Fibroblast of peridontal ligament (primary cell): ENCODE results near the gene DAB2IP.

Source experiments
- DNase-seq: peaks from one replicate; pipeline ENCODE4 v3.0.0-alpha.2; 2010; ENCODE audit errors: extremely low read depth

DAB2IP gene

DNA sequence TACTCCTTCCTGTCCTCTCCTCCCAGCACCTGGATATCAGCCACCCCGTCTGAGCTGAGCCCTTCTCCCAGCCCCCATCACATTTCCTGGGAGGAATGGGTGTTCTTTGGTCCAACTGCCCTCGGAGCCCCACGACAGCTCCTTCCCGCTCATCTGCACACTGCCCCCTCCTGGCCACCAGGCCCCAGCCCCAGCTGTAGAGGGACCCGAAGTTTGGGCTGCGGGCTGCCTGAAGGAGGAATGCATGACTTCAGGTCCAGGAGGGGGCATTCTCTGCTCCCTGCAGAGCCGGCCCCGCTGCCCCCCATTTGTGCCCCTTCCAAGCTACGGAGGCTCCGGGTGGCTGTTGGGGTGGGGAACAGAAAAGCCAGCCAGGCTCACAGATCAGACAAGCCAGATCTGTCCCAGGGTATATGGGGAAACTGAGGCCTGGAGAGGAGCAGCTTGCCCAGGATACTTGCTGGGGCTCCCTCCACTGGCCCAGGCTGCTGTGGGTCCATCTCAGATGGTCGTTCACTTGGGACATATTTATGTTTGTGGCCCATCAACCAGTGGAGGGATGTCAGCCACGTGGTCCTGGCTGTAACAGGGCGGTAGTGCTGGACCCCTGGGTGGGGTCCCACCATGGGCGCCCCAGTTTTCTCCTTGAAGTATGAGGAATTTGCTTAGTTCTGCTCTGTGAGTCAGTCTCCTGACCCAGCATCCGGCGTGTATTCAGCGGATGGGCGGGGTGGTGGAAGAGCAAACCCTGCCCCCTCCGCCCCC lies 33.1 kb downstream of the DAB2IP start:
- DNase-seq: no peak

GRCh38 chr9:121685146-121685794 lies 33.8 kb downstream of the DAB2IP start:
- no peak for DNase-seq

DNA sequence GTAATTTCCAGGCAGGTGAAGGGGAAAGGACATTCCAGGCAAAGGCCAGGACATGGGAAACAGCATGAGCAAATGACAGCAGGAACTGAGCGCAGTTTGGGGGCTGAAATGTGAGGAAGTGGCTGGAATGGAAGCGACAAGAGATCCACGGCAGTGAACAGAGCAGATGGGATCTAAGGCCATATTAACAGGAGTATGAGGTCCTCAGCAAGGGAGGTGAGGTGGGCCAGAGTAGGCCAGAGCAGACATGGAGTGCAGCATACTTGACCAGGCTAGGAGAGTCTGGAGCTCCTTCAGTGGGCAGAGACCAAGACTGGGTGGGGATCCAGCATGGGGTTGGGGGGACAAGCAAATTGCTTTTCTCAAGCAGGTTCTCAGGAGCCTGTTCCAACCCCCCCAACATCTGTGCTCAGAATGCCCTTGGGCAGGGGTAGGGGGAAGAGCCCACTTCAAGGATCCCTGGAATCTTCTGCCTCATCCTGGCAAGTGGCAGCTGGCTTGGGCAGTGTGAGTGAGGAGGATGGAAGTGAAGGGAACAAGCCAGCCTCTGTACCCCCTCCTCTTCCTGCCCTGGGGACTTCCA lies 34.5 kb downstream of the DAB2IP start:
- no peak for DNase-seq

DNA sequence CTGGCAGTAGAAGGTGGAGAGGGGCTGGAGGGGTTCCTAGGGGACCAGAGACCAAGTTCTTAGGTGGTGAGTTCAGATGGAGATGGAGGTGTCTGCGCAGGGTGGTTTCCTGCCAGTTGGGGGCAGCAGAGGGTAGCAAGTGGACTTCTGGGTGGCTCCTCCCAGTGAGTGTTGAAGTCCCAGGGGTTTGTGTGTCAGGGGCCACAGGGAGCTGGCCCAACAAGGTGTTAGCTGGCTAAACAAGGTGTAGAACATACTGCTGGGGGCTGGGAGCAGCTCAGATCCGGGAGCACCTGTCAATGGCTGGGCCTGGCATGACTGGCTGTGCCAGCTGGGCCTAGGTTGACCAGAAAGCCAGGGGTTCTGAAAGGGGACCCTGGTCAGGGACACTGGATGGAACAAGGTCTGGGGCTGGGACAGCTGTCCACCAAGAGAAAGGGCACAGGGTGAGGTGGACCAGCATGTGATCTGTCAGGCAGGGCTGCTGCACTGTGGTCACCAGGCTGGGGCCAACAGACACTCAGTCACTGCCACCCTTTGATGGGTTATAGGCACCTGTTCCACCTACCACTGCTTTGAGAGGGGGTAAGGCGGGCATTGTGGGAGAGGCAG lies 35.6 kb downstream of the DAB2IP start:
- DNase-seq: peak; percentile 68

DNA sequence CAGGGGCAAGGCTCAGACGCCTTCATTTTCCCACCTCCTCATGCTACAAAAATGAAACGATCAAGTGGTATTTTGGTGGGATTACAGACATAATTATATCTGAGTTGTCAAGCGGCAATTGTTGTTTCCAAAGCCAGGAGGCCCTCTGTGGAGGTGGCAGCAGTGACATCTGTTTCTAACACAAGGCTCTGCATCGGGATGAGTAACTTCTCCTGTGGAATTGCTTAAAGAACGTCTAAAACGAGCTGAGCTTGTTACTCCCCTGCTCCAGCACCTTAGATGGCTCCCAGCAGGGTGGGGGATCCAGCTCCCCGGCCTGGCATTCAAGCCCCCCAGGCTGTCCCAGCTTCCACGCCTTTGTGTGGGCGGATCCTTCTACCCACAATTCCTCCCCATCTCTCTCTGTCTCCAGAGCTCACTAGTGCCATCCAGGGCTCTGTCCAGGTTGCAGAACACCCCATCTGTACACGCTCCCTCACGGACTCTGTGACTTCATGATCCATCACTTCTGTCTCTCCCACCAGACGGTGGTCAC lies 36.8 kb downstream of the DAB2IP start:
- DNase-seq: no peak

- DNase-seq: no peak
Observed at GRCh38 chr9:121688681-121689080, 37.2 kb downstream of the DAB2IP start.

GRCh38 chr9:121689461-121690157 lies 38.2 kb downstream of the DAB2IP start:
- DNase-seq: no peak

DNA sequence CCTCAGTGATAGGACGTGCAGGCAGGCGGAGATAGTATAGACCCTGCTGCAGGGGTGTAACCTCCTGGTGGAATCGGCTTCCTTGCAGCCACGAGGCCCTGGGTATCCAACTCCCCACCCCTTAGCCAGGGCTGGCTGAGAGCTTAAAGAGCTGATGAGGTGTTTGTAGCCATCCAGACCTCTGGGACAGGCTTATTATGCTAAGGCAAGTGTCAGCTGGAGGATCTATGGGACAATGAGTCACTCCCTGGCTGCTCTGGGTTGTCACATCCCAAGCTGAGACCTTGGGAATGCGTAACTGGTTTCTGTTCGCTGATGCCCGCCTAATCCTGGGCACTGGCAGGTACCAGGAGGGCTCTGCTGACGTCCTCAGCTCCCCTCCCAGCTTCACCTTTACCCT lies 38.9 kb downstream of the DAB2IP start:
- no peak for DNase-seq

DNA sequence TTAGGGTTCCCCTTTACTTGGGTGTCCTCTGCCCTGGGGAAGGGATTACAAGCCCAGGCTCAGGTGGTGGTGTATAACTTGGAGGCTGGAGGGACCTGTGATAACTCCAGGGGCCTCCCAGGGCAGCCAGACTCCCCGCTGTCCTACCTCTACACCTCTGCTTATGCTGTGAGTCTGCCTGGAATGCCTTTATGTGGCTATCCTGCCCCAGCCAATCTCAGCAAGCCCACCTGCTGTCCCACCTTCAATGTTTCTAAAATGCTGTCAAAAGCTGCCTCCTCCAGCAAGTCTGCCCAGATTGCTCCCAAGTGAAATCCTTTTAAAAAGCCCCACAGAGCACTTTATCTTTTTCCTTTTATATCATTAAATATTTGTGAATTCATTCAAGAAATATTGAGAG lies 39.3 kb downstream of the DAB2IP start:
- DNase-seq: no peak

DNA sequence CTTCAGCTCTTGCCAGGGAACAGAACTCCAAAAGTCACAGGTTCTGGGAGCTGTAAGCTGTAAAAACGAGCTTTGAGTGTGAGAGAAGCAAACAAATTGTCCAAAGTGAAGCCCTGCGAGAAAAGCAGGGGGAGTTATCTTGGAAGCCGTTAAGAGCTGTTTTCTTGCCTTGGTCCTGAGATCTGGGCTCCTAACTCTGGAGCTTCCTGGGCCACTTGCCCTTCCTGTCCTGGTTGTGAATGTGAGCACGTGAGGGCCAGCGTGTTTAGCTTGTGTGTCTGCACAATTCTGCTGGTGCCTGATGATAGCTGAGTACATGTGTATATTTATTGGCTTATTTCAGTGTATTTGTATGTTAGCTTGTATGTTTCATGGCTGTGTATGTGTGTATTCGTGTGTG lies 40.5 kb downstream of the DAB2IP start:
- no peak for DNase-seq

GRCh38 chr9:121692606-121693387 lies 41.4 kb downstream of the DAB2IP start:
- peak; percentile 8 for DNase-seq

GRCh38 chr9:121693388-121693670 lies 41.9 kb downstream of the DAB2IP start:
- no peak for DNase-seq

DNA sequence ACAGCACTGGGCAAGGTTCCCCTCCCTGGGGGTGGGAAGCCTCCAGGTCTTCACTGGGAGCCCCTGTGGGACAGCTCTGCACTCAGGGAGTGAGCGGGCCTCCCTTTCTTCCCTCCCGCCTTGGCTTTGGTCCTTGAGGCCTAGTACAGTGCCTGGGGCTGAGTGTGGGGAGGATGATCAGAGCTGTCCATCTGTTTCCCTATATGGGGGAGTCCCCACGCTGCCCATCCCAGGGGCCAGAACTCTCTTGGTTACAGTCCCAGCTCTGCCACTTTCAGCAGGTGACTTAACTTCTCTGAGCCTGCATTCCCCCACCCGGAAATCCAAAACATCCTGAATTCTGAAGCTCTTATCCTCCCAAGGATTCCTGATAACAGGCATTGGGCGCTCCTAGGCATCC lies 42.6 kb downstream of the DAB2IP start:
- DNase-seq: no peak

DNA sequence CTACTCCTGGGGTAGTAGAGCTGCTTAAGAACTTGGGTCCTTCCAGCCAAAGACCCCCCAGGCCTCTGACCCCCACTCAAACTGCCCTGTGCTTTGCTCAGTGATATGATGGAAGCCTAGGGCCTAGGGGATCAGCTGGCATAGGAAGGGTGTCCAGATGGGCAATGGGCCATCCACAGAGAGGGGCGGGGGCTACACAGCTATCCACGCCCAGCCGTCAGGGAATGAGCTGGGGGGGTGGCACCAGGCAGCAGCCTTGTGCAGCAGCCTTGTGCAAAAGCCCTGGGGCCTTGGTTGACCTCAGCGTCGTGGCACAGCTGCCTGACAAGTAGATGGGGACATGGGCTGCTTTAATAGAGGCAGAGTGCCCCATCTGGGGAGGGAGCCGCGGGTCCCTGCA lies 43.2 kb downstream of the DAB2IP start:
- no peak for DNase-seq

DNA sequence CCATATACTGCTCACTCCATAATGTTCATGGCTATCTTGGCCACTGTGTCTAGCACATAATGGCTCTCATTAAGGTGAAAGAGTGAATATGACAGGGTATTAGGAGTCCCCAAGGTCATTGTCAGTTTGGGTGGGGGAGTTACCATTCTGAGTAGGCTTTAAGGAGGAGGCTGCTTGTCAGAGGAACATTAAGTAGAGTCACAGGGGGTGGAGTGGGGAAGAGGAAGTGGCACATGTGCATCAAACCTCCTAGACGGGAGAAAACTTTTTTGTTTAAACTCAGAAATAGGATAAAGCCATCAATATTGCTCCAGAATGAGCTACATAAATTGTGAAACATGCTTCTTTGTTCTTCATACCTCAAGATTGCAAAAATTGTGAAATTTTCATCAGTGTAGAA lies 45.5 kb downstream of the DAB2IP start:
- DNase-seq: no peak

GRCh38 chr9:121698627-121699570 lies 47.5 kb downstream of the DAB2IP start:
- peak; percentile 31 for DNase-seq

DNA sequence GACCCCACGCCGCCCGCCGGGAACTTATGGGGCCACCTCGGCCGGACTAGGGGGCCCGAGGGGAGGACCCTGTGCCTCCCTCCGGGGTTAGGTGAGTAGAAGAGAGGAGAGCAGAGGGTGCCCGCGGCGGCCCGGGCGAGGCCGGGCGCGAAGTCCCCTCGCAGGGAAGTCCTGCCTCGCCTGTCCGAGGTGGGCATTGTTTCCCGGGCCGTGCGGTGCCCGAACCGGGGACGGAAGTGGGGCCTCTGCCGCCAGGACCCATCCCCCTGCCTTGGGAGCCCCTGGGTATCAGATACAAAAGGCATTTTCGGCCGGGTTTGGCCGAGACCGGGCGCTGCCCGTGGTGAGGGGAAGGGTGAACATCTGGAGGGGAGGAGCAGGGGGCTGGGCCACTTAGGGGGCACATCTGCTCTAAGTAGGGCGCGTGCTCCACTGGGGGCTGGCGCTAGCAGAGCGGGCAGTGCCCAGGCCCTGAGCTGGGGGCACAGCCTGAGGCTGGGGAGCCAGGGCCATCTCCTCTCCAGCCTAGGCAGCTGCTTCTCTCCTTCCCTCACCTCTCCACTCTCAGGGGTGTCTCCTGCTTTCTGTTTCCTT lies 48.2 kb downstream of the DAB2IP start:
- no peak for DNase-seq

DNA sequence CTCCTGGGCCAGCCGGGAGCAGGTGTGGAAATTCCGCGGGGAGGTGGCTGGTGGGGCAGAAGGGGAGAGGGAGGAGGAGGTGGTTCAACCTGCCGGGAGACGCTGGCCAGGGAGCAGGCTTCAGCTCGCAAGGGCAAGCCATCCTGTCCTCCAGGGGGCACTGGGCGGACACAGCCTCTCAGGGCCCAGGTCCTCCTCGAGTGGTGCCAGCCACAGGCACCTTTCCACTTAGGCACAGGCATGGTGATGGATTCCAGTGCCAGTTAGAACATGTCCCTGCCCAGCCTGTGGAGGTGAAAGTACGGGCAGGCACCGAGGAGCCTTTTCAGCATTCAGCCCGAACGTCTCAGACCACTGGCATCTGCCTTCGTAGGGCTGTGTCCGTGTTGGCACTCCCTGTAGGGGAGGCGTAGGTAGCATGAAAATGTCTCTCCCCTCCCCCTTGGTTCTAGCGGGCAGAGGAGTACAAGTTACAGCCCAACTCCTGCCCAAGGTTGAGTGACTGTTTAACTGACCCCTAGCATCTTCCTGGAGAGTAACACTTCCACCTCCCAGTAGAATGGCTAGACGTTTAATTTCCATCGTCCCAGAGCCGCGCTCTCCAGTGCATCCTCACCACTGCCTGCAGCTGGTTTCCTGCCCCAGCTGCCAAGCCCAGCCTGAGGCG lies 48.9 kb downstream of the DAB2IP start:
- peak; percentile 48 for DNase-seq

- no peak for DNase-seq
Observed at GRCh38 chr9:121700832-121701419, 49.5 kb downstream of the DAB2IP start.
